HG02763 (cell line): Measurements from ENCODE around the gene CACNA2D3.

Source experiments
- ATAC-seq: cut with Tn5 transposase; IDR thresholded peaks from one replicate; pipeline ENCODE4 v1.9.1; 2021; ENCODE audit warnings: mild to moderate bottlenecking, moderate library complexity; ENCODE audit not compliant: unreplicated experiment

The CACNA2D3 gene

DNA sequence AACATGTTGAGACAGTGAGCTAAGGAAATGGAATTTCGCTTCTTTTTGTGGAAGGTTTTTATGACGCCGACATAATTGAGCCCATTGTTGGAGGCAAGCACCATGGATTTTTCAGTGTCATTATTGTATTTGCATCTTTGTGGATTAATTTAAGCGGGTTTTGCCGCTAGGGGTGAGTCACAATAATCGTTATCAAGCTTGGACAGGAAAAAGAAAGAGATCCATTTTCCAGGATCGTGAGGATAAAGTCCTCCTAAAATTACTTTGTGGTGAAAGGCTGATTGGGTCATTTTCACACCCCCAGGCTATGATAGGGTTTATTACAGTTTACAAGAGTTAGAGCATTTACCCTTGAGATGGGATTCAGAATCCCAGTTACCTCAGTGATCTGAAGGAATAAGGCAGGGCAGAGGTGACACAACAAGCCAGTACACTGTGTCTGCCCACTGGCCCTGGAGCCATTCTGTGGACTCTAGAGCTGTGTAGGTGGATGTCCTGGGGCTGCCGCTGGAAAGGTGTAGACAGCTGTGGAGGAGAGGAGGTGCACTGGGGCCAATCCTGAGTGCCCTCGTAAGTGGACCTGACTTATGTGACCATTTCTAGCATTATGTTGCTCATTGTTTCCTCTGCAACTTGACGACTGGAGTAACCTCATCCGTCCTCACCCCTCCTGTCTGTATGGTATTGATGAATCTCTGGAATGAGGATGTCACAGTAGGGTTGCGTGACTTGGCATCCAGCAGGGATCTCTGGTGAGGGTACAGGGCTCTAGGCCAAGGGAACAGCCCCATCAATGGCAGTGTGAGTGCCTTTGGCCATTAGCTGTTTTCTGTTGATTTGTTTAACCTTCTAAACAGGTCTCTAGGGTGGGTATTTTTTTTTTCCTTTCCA, 435.4 kb downstream of the CACNA2D3 start:
- no peak for ATAC-seq

DNA sequence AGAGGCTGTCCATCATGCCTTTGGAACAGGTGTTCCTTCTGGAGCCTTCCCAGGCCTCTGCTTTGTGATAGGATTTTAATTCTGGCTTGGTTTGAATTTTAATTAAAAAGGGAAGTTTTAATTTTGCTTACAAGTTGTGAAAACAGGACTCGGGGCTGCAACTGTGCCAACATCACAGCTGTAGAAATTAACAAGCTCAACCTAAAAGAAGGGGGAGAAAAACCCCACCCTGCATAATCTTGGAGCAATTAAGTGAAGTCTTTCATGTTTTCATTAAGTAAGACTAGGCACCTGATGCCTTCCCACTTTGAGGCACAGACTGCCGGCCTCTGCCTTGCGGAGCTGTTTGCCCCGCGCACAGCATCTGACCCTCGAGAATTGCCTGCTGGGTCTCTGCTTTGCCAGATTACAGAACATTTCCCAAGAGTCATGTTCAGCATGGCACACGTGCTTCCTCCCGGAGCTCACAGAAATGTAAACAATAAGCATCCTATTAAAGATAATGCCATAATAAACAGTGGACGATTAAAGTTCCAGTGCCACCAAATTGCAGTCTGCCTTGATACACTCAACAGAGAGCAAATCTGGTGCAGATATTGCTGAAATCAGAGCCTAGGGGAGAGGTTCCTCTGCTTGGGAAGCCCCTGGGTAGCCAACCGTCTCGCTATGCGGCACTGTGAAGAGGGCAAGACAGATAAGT, 441.3 kb downstream of the CACNA2D3 start:
- ATAC-seq = no peak

DNA sequence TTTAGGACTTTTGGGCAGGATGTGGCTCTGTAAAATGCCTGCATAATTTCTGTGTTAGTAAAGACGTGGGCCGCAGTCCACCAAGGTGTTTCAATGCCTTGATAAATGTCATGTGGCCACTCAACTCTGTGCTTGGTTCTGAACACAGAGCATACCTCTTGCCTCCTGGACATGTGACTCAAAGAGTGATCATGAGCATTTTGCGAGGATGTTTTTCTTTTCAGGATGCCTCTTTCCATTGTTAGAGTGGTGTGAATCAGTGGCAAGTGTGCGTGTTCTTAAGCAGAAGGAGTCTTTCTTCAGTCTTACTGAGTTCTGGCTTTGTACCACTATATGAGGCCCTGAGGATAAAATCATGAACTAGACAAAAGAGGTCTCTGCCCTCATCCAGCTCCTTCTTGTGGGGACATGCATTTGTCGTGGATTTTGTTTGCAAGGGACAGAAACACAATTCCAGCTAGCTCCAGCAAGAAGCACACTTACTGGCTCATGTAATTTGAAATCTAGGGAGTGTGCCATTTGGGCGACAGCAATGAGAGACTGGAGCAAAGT, 442.1 kb downstream of the CACNA2D3 start:
- no peak for ATAC-seq

DNA sequence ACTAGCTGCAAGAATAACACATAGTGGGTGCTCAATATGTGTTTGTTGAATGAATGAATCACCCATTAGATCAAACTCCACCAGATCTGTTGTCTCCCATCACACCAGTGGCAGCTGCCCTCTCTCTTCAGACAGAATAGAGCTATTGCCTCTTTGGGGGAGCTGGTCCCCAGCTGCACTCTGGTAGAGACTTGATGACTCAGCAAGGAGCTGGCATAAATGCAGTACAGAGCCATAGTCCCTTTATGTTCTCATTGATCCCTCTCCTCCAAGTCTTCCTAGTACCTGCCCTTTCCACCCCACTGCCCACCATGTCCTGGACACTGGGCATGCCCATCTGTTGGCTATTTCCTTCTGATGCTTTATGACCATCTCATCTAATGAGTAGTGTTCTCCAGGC, 443.6 kb downstream of the CACNA2D3 start:
- no peak for ATAC-seq

DNA sequence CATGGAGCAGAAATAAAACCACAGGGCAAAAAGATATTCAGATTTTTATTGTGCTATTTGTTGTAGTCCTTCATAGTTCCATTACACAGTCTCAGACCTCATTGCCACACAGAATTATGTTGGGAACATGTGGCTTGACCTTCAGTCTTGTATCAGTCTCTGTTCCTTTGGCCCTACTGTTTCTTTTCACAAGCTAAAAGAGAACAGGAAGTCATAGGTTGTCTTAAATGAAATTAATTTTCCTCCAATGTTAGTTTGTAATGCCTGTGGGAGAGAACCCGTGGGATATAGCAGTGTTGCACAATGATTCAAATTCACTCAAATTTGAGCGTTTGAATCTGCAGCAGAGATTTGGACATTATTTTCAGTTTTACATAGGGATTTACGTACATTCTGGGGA, 445.6 kb downstream of the CACNA2D3 start:
- no peak for ATAC-seq

DNA sequence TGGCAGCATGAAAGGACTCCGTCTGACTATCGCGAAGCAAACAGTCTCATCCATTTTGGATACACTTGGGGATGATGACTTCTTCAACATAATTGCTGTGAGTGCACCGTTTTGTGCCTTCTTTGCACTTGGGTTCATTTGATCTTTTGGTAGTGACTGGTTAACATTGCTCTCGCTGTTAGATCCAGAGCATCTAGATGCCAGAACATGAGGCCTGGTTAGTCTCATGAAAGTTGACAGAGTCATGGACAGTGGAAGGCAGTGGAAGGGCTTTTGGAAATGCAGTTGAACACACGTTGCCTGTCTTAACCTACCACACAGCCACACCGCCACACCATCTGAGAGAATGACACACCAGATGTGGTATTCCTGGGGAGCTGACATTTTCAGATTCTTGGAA, 447.7 kb downstream of the CACNA2D3 start:
- ATAC-seq = no peak

DNA sequence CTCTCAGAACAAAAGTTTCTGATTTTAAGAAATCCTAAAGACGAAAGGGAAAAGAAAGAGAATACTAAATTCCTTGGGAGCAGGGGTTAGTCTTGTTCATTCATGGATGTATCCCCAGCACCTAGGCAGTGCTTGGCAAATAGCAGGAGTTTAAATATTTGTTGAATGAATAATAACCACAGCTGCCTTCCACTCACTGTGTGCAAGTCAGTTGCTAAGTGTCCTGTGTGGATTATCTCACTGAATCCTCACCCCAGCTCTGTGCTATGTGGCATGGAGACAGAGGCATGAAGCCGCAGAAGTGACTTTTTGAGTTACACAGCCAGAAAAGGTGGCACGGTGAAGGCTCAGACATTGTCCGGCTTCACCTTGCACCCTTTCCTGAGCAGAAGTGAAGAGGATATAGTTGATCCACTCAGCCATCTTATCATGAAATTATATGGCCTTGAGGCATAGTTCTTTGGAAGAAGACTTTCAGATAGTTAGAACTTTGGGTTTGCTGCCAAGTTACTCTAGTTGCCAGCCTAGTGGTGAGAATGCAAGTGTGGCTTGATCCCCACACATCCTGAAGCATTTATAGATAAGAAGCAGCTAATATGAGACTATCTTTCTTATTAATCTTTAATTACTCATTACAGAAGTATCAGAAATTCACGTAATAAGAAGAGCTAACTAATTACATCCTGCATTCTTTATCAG, 450.0 kb downstream of the CACNA2D3 start:
- ATAC-seq = no peak

DNA sequence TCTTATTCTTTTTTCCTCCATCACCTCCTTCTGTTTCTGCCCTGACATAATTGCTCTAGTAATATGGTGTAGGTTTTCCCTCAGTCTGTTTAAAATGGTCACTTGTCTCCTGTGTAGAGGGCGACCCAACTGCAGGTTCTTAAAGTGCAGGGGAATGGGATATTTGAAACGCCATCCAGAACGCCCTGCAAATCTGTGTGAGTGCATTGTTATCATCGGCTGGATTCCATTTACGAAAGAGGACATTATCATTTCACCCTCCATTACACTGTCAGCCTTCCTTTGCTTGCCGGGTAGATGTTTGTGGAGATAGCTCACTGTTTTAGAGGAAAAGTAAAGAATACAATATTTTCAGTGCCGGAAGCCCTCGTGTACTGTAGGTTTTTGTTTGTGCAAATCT, 451.5 kb downstream of the CACNA2D3 start:
- no peak for ATAC-seq

DNA sequence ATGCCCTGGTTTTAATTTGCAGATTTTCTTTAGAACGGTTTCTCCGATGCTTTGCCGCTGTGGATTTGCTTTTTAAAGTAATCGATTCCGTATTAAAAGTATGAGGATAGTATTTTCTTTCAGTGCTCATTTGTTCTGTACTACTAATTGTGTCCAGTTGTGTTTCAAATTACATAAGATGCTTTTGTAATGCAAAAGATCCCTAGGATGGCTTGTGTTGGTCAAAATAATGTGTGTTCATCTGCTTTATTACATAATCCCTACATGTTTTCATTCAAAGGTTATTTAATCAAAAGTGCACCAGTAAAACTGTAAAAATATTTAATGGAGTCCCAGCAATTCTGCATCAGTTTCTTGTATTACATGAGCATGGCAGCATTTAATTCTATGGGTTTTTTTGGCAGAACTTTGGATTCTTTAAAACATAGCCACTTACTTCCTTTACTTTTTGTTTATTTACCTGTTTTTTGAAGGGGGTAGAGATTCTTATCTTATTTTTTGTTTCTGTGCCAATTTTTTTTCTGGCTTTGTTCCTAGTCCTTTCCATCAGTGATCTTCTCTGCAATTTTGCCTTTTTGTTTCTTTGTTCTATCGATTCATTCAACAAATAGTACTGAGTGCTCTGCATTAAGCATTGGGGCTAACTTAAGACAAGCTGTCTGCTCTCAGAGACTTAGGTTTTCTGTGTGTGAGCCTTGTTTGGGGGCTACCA, 452.7 kb downstream of the CACNA2D3 start:
- ATAC-seq = no peak

DNA sequence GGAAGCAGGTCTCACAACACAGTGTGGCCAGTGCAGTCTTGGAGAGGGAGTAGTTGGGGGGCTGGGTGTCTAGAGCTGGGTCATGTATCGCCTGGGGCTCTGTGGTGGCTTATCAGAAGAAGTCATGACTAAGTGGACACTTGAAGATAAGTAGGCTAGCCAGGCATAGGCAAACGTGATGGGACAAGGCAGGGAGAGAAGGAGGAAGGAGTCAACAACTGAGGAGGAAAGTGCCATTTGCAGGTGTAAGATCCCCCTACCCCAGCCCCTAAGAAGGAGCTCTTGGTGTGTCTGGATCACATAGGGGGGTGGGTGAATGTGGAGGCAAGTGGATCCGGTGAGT, 453.2 kb downstream of the CACNA2D3 start:
- ATAC-seq = no peak

DNA sequence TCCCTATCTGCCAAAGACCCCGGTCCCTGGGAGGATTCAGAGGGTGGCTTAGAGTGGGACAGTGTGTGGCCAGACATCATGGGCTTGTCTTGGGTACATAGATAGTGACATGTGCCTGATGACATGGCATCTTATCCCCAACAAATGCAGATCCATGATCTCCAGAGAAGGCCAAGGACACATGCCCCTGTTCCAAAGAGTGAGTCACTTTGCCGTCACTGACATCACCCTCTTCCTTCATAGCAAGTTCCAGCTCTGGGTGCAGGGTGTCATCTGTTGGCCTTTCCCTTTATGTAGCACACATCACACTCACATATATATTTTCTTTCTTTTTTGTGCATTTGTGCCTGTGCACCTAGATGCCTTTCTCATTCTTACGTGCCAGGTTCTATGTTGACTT, 455.0 kb downstream of the CACNA2D3 start:
- ATAC-seq = no peak

DNA sequence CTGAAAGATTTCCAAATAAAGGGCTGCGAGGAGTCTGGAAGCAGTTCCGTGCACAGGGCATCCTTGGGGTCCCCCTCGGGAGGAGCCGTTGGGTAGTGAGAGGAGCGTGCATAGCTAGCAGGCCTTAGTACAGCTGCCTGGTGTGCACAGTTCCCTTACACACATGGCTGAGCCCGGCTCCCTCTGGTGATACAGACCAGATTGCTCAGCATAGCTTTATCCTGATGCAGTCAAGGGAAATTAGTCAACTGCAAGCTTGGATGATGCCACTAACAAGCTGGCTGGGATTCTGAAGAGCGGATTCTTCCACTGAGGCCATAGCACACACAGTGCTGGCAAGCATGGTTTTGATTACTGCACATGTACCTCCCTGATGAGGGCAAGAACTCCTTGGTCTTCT, 456.1 kb downstream of the CACNA2D3 start:
- ATAC-seq = no peak

DNA sequence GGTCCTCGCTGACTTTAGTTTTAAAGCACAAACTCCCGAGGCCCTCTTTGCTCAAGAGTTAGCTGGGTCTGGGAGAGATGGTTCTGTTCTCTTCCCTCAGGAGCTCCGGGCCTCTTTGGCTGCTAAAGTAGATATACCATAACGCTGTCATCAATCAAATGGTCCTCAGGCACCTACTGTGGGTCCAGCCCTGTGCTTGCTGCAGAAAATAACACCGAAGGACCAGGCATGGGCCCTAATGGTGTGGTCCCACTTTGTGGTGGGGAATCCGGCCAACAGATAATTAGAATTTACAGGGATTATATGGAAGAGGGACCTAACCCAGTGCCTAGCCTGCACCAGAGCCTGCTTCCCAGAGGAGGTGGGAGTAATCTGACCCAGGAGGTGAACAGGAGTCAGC, 458.1 kb downstream of the CACNA2D3 start:
- ATAC-seq = no peak

DNA sequence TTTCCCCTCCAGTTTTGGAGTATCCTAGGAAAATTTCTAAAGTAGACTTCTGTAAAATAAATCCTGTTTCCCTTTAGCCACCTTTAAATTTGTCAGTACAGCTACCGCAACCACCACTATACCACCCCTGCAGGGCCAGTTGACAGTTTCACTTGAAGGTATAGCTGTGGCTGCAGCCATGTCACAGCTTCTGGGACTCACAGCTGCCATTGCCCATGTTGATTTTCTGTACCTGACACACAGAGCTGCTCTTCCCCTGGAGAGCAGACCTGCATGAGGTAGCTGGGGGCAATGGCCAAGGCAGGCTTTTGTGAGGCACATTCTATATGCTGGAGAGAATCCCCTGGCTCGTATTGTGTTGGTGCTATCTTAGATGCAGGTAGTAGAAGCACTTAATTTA, 460.1 kb downstream of the CACNA2D3 start:
- ATAC-seq = no peak

DNA sequence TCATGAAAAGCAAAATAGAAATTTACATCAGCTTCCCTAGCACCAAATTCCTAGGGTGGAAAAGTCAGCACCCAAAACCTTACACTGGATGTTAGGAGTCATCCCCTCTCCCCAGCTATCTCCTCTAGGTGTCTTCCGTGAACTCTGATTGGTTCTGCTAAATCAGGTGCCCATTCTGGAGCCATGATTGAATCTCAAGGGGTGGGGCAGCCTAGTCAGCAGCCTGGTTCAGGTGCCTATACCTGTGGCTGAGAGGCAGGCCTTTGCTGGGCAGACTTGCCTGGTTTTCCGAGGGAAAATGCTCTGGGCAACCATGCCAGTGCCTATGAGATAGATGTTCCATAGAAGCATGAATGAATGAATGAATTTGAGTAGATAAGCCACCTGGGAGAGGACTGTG, 468.8 kb downstream of the CACNA2D3 start:
- ATAC-seq = no peak

DNA sequence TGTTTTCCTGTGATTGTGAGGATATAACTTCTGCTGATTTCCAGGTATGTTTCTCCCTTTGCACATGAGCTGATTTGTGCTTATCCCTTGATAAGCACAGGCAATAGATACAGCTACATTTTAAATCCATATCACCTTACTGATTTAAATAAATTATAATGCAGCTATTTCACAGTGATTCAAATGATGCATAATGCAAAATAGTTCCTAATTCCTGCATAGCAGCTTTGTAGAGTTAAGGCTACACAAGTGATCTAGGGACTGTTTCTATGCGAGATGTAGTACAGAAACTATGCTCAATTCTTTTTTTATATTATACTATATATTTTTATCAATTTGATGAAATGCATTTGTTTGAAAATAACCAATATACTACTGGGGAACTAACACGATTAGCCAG, 471.3 kb downstream of the CACNA2D3 start:
- no peak for ATAC-seq

DNA sequence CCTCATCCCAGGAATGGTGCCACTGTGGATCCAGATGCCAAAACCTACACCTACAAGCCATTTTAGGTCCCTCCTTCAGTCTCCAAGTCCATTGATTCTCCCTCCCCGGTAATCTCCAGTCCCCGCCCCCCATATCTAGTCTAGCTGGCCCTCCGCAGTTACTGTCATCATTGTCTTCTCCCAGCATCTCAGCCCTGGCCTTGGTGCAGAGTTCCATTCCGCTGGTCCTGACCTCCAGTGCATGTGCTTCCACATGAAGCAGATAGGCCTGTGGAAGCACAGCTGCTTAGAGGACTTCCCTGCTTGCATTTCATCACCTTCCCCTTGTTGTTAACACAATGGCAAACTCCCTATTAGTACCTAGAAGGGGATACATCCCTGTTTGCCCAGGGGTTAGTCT, 473.7 kb downstream of the CACNA2D3 start:
- ATAC-seq = no peak

DNA sequence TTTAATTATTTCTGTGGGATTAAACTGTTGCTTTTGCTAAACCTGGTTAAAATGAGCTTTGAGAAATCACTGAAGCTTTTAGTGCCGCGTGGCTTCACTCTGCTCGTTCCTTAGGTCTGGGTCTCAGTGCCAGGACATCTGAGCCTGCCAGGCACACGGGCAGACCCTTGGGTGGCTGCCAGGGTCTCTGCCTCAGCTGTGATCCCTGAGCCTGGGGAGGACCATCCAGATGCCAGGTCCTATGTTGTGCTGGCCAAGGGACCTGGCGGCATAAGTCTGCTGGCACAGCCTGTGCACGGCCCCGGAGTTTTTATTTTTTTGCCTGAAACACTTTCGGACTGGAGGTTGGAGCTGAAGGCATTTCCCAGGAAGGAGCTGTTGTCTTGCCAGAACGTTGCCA, 477.4 kb downstream of the CACNA2D3 start:
- ATAC-seq = no peak

DNA sequence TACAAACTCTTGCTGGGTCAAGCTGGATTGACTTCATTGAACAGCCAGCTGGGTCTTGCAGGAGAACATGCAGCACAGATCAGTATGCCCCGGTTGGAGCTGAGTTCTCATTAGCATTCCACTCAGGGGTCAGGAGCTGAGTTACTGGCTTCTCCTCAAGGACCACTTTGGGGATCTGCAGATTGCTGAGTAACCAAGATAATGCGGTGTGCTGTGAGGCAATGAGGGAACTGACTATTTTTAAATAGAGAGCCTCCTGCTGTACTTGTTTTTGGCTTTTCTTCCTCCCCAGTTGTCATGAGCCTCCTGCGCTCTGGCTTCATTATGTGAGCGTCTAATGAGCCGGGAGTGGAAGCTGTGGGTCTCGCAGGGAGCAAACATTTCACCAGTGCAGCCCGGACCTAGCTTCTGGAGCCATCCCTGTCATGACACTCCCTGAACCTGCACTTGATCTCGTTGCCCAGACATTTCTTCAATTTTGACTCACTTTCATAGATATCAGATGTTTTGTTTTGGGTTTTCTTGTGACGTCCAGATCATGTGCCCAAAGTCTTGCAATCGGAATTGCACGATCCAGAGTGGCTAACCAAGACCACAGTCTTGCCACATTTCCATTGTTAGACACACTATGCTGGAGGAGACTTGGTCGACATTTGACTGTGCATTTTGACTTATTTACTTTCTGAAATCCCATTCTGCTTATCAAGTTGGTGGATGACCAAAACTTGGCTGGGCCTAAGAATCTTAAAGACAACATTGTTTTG, 478.3 kb downstream of the CACNA2D3 start:
- ATAC-seq = no peak

DNA sequence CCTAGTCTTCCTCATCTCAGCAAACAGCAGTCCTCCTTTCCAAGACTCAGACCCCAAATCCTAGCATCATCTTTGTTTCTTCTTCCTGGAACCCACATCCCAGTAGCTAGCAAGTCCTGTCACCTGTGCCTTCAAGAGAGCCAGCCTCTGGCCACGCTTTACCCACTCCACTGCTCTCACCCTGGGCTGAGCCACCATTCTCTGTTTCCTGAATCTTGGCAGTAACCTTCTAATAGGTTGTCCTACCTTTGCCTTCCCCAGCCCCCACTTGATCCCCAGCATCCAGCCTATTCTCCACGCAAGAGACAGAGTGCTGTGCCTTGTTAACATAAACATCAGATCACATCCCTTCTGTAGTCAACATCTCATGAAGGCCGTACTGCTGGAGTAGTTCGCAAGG, 482.1 kb downstream of the CACNA2D3 start:
- no peak for ATAC-seq
